Activated CD4-positive, CD25-positive, alpha-beta regulatory T cell treated with anti-CD3 and anti-CD28 coated beads, Interleukin-2, amount 50 U/mL, for 24 hours (primary cell): ENCODE results near the gene ARV1.

ENCODE experiments used
- ATAC-seq, 2 donors: fragments of 150-1000 bp; cut with Tn5 transposase; one replicate each; pipeline ENCODE4 v1.10.0; 2021; ENCODE audit warnings: mild to moderate bottlenecking in 1 of 2, moderate library complexity in 1 of 2

Gene ARV1

GRCh38 chr1:230978491-230979388 lies at the start of gene ARV1, which contains the start of gene TTC13:
TSS of gene ARV1 (plus strand) at chr1:230979094. CDS start at chr1:230979106, 12 bp downstream.
TSS of gene TTC13 (minus strand) at chr1:230978861. CDS start at chr1:230978830, 31 bp downstream.
- peak; percentile 98 to 99 for ATAC-seq

DNA sequence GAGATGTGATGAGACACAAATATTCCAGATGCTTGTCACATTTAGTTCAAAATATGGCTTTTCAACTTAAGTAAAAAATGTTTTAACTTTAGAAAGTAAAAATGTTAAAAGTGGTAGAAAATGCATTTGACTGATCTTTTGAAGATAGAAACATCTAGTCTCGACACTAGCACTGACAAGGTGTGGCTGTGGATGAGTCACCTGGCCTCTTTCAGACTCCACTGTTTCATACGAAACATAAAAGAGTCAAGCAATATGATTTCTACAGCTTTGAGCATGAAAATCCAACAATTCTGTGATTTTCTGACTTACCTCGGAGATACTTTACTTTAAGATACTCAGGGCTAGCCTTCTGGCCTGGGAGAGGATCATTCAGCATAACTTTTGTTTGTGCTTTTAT lies 47.9 kb upstream of the ARV1 start:
- ATAC-seq: no peak

- ATAC-seq: no peak
Observed at GRCh38 chr1:230935852-230936251, 43.0 kb upstream of the ARV1 start.

- ATAC-seq: no peak
Observed at GRCh38 chr1:230936475-230936874, 42.4 kb upstream of the ARV1 start.

- ATAC-seq: no peak
Observed at GRCh38 chr1:230937371-230937770, 41.5 kb upstream of the ARV1 start.

GRCh38 chr1:230938924-230939368 lies 39.9 kb upstream of the ARV1 start:
- ATAC-seq: no peak

DNA sequence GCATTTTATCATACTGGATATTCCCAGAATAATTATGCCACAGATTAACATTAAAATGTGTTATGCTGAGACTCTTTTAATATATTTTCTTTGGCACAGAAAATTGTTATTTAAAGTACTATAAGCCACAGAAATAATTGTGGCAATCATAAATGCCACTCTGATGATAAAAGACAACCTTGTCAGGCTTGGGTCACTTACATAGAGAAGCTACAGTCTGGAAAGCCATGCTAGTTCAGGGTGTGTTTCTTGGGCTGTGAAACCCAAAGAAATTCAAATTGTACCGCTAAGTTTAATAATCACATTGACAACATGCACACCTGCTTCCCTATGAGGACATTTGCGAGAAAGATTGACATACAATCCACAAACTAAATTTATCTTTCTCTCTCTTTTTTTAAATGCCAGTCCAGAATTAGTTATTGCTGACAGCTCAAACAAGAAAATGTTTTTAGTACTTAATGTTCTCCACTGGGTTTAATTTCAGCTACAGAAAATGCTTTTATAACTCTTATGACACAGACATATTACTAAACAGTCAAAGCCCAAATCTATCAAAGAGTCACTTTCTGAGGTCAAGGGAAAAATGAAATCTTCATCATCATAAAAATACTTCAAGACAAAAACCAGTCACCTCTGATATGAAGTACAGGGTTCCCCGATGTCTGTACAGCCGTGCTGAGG lies 38.9 kb upstream of the ARV1 start:
- ATAC-seq: no peak

DNA sequence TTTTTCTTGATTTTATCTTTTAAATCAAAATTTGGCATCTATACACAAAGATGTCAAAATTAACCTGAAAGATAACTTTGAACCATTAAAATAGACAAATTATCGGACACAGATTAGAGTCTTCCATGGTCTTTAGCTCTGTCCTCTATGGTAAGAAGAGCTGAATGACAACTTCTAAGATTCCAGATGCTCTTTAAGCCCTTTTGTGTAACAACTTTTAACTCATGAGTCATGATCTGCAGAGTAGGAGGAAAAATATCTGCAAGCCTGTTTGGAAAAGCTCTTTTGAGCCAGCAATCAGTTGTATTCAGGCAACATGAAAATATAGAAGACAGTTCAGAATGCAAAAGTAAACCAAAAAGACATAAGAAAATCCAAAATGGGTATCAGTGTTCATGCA lies 38.0 kb upstream of the ARV1 start:
- ATAC-seq: no peak

GRCh38 chr1:230943048-230943593 lies 35.8 kb upstream of the ARV1 start:
- no peak for ATAC-seq

- ATAC-seq: no peak
Observed at GRCh38 chr1:230948301-230948700, 30.6 kb upstream of the ARV1 start.

DNA sequence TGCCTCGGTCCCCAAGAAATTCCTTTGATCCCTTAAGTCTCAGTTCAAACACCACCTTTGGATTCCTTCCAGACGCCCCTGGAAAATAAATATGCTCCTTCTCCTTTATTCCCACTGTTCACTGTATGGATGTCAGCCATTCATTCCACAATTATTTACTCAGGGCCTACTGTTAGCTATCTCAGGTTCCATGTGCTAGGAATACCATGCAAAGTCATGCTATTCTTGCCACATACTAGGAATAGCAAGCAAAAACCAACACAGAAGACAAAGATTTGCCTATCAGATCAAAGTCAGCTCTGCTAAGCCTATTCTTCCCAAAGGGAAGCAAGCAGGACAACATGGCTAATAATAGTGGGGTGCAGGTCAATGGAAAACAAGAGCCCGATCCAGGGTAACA lies 30.0 kb upstream of the ARV1 start:
- ATAC-seq: no peak

GRCh38 chr1:230950404-230950803 lies 28.5 kb upstream of the ARV1 start:
- no peak for ATAC-seq

- ATAC-seq: no peak
Observed at GRCh38 chr1:230957580-230957989, 21.3 kb upstream of the ARV1 start.

GRCh38 chr1:230958370-230958769 lies 20.5 kb upstream of the ARV1 start:
- no peak for ATAC-seq

- ATAC-seq: no peak
Observed at GRCh38 chr1:230964896-230965295, 14.0 kb upstream of the ARV1 start.

DNA sequence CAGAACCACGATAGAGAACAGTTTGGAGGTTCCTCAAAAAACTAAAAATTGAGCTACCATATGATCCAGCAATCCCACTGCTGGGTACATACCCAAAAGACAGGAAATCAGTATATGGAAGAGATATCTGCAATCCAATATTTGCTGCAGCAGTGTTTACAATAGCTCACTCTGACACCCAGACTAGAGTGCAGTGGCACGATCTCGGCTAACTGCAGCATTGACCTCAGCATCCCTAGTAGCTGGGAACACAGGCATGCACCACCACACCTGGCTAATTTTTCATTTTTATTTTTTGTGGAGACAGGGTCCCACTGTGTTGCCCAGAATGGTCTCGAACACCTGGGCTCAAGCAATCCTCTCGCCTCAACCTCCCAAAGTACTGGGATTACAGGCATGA lies 13.4 kb upstream of the ARV1 start:
- ATAC-seq: no peak

GRCh38 chr1:230966358-230966873 lies 12.5 kb upstream of the ARV1 start:
- ATAC-seq: no peak

DNA sequence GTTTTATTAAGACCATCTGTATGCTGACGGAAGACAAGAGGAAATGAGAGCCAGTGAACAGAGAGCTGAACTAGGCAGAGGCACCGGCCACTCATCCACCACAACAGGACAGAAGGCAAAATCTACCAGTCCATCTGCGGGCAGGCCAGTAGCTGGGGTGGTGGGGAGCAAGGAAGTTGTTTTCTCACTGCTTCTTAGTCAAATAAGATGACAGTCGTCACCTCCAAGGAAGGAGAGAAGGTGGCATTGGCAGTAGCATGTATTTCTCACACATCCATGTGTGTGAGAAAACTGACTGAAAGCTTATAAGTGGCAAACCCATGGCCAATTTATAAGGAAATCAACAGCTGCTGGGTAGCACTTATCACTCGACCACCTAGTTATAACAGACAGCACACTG lies 8.5 kb upstream of the ARV1 start:
- ATAC-seq: no peak

DNA sequence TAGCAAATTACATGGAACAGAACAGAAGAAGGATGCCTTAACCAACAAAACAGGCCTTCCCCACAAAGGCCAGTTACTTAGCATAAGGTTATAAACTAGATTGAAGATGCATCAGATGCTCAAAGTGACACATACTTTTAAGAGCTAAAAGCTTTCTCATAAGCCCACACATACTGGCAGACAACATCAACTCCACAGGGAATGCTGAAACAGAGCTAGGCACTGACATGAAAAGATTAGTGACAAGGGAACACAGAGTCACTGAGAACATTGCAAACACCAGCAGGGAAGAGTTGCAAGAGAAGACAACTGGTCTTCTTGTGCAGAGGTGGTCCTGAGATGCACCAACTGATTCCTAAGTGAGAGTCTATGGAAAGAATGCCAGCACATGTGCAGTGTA lies 7.1 kb upstream of the ARV1 start:
- no peak for ATAC-seq

- peak; percentile 79 to 85 for ATAC-seq
Observed at GRCh38 chr1:230972855-230973271, 6.0 kb upstream of the ARV1 start.

DNA sequence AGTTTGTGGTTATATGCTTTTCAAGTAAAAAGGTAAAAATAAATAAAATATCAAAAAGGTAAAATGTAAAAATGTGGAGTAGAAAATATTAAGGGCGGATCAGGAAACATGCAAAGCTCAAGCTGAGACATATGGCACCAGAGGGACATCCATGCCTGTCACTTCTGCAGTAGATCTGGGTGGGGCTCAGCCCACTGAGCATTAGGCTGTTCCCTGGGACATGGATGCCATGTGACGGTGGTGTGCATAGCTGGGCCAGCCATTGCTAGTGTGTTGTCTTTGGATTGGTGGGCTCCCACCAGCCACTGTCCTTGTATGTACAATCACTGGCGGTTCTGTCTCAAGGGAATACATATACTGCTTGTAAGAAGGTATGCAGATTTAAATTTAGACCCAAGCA lies 3.3 kb upstream of the ARV1 start:
- no peak for ATAC-seq

DNA sequence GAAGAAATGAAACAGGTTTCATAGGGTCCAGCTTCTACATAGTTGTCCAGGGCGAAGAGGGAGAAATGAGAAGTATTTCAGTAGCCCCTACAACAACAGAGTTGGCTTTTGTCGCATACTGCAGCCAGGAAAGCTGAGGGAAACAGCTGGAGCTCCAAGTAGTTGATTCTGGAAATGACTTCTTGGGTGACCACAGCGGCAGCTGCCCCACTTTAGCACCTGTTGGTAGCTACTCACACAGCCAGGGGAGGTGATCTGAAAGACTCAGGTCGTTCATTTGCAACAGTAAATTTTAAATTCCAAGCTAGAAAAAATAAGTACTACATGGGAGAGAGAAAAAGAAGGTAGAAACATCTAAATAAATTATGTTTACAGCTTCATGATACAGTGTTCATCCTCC lies 2.5 kb upstream of the ARV1 start:
- no peak for ATAC-seq
